Motor neuron (in vitro differentiated cells): ENCODE results near the gene ATG9B. TPM values are rescaled to one million over a fixed set of nuclear protein-coding genes. Genes with fewer than 3 reads are reported as not detected.

Source experiments
- ATAC-seq, 8 experiments: fragments of 200-7000 bp; cut with Tn5 transposase; replicated peaks in 6 of 8; 2 replicates each; pipeline ENCODE4 v1.8.0; 2021; ENCODE audit warnings: mild to moderate bottlenecking in 8 of 8, moderate library complexity in 8 of 8
- H3K27ac ChIP-seq, 2 donors: fragments of 250-450 bp; sonication (Bioruptor Pico); 2 replicates each; pipeline ENCODE4 v1.9.0; 2021; ENCODE audit warnings: antibody characterized with exemption in 2 of 2, mild to moderate bottlenecking in 2 of 2, moderate library complexity in 1 of 2
- H3K4me1 ChIP-seq, 2 donors: fragments of 250-450 bp; sonication (Bioruptor Pico); replicated peaks in 1 of 2; 2 replicates each; pipeline ENCODE4 v1.6.1; 2021; ENCODE audit warnings: antibody characterized with exemption in 2 of 2, mild to moderate bottlenecking in 2 of 2, moderate library complexity in 1 of 2
- H3K4me3 ChIP-seq, 5 donors: fragments of 250-450 bp; sonication (Bioruptor Pico); 2 replicates each; pipeline ENCODE4 v1.9.0; 2021; ENCODE audit warnings: antibody characterized with exemption in 5 of 5, mild to moderate bottlenecking in 5 of 5, moderate library complexity in 4 of 5
- WGBS, 10 experiments: fragments of 450-650 bp; shearing (Covaris generic); methylation state at CpG; one replicate each; pipeline ENCODE4 v1.0.0; 2022; 5-methylcytosine and 5-hydroxymethylcytosine counted together
- in situ Hi-C, 9 experiments: fragments of 400-800 bp; cut with MboI; loops; one replicate each; pipeline ENCODE4 v1.15.0; 2021; ENCODE audit warnings: low sequenced_read_pairs in 9 of 9, low pct_unique_long_range_greater_than_20kb in 2 of 9; ENCODE audit not compliant: unreplicated experiment in 9 of 9
- total RNA-seq, 8 experiments: library from RNA; unstranded; fragments of 300-600 nt; gene quantifications; 2 replicates each; pipeline versions ENCODE4 v1.2.3 to v1.2.4, GENCODE V29; 2022

ATG9B gene
- total RNA-seq, 8 experiments from 2014 or later: 0.36 to 6.7 (median 2.2) TPM

DNA sequence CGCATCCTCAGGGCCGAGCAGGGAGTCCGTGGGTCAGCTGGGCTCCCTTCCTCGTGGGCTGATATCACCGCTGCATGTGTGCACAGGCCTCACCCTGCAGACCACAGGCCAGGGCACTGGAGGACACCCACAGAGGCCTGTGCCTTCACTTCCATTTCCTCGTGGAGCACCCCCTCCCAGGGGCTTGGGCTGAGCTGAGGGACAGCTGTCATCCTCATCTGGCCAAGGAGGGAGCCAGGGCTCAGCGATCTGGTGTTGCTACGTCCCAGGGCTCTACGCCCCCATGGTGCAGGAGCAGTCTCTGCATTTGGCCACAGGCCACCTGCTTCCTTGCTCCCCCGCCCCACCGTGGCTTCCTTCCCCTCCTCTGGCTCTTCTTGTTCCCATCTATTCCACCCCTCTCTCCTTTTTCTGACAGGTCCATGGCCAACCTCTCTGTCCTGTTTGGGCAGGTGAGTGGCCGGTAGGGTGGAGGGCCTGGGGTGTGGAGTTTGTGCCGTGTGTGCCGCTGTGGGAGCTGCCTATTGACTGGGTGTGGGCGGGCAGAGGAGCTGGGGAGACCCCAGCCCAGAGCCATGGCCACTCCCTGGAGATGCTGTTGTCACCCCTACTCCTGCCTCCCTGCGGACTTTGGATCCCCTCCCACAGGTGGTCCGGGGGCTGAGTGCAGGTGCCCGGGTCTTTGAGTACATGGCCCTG, 15.7 kb upstream of the ATG9B start:
- H3K27ac ChIP-seq: peak overlapping the region in 1 of 2 donors; percentile 51
- H3K4me1 ChIP-seq: peaks cover 0 to 13% of the 10 kb centered on the region in 2 donors
- peak in 2 of 8 experiments; percentile 2 to 4 for ATAC-seq
- WGBS, 10 experiments: 0 to 100% (median 40%) methylated on average over 1 to 4 of the region's 18 CpGs; no CpG with 5 or more reads in 3 of the 10 experiments
- in situ Hi-C loops: no loop called here
- H3K4me3 ChIP-seq: no peak overlapping the region

DNA sequence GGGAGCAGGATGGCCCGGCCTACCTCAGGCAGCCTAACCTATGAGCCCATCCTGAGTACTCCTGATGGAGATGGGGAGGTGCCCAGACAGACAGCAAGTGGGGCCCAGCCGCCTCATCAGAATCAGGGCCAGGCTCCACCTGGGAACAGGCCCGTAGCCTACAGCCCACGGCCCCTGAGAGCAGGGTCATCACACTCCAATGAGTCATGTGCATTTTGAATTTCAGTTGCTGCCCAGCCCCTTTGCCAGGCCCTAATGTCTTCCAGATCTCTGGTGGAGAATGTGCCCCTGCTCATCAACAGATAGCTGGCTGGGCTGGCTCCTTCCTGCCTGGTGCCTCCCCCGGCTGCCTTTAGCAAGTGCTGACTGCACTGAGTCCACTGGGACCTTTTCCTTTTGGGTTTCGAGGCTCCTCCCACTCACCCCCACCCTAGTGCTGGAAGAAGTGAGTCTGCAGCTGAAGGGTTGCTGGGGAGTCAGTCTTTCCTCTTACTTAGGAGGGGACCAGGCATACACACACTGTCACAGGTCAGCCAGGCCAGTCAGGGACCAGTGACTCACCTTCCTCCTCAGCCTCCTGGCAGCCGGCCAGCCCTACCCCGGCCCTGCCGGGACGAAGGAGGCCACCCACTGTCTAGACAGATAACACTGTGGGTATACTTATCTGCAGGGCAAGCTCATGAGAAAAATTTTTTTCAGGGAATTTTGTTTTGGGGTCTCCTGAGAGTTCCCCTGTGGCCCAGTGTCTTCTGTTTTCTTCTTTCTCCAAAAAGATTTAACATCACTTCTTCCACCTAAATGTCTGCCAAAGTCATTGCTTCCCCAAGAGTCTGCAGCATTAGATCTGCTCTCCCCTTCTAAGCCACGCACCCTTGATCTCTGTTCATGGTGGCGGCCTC, 14.9 kb upstream of the ATG9B start:
- Histone ChIP-seq H3K4me1 (peaks cover 0 to 13% of the 10 kb centered on the region in 2 donors), H3K4me3 (no peak overlapping the region), H3K27ac (peak overlapping the region in 1 of 2 donors; percentile 76)
- WGBS, 10 experiments: 0 to 80% (median 48%) methylated on average over 1 to 9 of the region's 12 CpGs; no CpG with 5 or more reads in 4 of the 10 experiments
- in situ Hi-C loops: no loop called here
- peak; percentile 87 to 92 (median 91) for ATAC-seq

DNA sequence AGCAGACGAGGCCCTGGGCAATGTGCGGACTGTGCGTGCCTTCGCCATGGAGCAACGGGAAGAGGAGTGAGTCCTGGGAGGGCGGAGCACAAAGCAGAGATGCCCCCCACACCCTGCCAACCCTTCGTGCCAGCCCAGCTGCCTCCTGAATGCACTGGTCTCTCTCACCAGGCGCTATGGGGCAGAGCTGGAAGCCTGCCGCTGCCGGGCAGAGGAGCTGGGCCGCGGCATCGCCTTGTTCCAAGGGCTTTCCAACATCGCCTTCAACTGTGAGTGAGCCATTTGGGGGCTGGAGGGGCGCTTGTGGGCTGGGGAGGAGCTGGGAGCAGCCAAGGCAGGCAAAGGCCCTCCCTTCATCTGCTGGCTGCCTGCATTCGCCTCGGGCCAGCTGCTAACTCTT, 11.6 kb upstream of the ATG9B start:
- Histone ChIP-seq H3K27ac (no peak overlapping the region), H3K4me1 (peaks cover 0 to 13% of the 10 kb centered on the region in 2 donors), H3K4me3 (no peak overlapping the region)
- ATAC-seq: no peak
- 85 to 90% methylated on average over 2 to 9 of the region's 17 CpGs; no CpG with 5 or more reads in 8 of the 10 experiments for WGBS, 10 experiments
- in situ Hi-C loops: no loop called here

DNA sequence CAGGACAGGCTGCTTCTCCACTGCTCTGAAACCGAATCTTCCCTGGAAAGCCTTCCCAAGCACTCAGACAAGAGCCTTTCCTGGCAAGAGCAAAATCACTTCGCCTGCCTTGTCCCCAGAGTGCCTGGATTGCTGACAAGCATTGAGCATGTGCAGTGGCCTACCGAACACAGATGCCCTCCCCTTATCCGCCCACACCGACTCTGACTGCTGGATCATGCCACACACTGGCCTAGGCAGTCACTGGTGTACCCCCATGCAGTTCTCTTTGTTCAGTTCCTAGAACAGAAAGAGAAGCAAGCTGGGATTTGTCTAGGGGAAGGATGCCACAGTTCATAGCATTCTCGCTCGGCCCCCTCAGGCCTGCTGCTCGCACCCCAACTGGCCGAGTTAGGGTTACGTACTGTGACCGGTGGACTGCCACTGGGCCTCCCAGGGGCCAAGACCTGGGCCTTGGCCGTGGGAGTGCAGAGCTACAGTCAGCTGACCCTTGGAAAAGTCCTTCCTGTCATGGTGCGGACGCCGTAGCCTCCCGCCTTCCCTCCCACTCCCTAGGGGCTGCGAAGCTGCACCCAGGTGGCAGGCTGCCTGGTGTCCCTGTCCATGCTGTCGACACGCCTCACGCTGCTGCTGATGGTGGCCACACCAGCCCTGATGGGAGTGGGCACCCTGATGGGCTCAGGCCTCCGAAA, 10.9 kb upstream of the ATG9B start:
- Histone ChIP-seq H3K27ac (no peak overlapping the region), H3K4me1 (peaks cover 0 to 13% of the 10 kb centered on the region in 2 donors), H3K4me3 (no peak overlapping the region)
- 60 to 100% (median 83%) methylated on average over 1 to 3 of the region's 21 CpGs; no CpG with 5 or more reads in 5 of the 10 experiments for WGBS, 10 experiments
- no peak for ATAC-seq
- in situ Hi-C loops: no loop called here

DNA sequence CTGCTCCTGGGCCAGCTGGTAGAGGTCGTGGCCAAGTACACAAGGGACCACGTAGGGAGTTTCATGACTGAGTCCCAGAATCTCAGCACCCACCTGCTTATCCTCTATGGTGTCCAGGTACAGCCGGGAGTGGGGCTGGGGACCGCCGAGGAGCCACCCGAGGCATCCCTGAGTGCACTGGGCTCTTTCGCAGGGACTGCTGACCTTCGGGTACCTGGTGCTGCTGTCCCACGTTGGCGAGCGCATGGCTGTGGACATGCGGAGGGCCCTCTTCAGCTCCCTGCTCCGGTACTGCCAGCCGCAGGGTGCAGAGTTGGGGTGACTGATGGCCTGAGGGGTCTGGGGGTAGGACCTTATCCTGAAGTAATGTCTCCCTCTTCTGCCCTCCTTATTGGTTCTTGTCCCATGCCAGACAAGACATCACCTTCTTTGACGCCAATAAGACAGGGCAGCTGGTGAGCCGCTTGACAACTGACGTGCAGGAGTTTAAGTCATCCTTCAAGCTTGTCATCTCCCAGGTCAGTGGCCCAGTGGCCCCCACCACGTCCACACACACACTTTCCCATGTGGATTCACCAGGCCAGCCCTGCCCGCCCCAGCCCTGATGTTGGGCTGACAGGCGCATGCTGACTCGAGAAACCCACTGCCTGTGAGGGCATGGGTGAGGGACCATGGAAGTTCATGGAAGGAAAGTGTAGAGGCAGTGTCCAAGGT, 10.2 kb upstream of the ATG9B start:
- 80 to 100% (median 88%) methylated on average over 1 to 12 of the region's 21 CpGs; no CpG with 5 or more reads in 3 of the 10 experiments for WGBS, 10 experiments
- in situ Hi-C loops: no loop called here
- Histone ChIP-seq H3K27ac (no peak overlapping the region), H3K4me3 (no peak overlapping the region), H3K4me1 (peaks cover 0 to 11% of the 10 kb centered on the region in 2 donors)
- no peak for ATAC-seq

DNA sequence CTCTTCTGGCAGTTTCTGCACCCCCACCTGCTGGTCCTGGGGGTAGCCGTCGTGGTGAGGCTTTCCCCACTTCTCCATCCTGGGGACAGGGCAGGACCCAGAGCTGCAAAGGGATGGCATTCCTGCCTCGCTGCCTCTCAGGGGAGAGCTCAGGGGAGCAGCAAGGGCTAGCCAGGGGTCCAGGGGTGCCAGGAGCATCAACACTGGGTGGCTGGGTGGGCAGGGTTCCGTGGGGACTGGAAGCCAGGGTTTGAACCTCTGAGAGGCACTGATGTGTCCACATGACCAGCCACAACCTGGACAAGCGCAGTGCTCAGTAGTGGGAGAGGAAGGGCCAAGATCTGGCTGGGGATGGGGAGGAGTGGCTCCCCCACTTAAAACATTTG, 9.6 kb upstream of the ATG9B start:
- Histone ChIP-seq H3K27ac (no peak overlapping the region), H3K4me1 (peaks cover 4 to 9% of the 10 kb centered on the region in 2 donors), H3K4me3 (no peak overlapping the region)
- ATAC-seq: no peak
- in situ Hi-C loops: no loop called here
- WGBS, 10 experiments: 40 to 100% (median 80%) methylated on average over 1 to 2 of the region's 5 CpGs; no CpG with 5 or more reads in 6 of the 10 experiments

DNA sequence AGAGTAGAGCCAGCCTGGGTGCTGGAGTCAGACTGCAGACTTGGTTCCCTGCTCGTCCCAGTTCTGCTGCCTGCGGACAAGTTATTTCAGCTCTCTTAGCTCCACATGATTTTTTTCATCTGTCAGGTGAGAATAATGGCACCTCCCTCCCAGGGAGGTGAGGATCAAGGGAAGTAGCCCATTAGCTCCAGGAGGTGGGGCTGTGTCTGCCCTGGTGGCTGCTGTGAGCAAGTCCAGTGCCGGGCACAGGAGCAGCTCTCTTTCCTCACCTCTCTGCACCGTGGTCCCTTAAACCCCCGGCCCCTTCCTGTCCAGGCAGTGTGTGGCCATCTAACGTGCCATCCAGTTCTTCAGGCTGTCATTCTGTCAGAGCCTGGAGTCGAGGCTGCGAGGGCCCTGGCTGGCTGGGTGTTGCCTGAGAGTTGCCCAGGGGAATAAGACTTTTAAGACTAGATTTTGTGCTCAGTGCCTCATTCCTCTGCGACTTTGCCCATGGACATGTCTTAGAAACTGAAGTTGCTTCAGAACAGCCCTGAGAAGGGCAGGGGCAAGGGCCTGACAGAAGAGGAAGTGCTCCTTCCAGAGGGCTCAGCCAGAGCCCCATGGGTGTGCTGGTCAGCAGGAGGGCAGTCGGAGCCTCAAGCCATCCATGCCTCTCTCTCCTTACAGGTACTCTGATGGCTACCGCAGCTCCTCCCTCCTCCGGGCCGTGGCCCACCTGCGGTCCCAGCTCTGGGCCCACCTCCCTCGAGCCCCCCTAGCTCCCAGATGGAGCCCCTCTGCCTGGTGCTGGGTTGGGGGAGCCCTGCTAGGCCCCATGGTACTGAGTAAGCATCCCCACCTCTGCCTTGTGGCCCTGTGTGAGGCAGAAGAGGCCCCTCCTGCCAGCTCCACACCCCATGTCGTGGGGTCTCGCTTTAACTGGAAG, 8.9 kb upstream of the ATG9B start:
- 75 to 100% (median 90%) methylated on average over 1 to 6 of the region's 17 CpGs; no CpG with 5 or more reads in 3 of the 10 experiments for WGBS, 10 experiments
- Histone ChIP-seq H3K4me1 (peaks cover 4 to 6% of the 10 kb centered on the region in 2 donors), H3K27ac (no peak overlapping the region), H3K4me3 (no peak overlapping the region)
- no peak for ATAC-seq
- in situ Hi-C loops: no loop called here

DNA sequence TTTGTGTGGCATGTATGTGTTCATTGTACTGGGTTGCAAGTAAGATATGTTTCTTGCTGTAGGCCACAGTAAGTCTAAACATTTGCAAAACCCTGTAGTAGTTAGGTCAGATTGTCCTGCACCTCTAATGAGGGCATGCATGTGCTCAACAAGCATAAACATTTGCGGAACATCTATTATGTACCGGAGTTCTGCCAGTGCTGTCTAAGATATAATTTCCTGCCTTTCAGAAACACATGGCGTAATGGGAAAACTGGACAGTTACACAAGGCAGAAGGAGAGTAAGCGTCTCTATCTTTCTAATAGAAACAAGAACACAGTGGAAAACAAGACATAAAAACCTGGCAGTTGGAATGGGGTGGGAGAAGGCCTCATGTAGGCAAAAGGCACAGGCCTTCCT, 6.7 kb upstream of the ATG9B start:
- in situ Hi-C loops: no loop called here
- Histone ChIP-seq H3K4me1 (peaks cover 9 to 11% of the 10 kb centered on the region in 2 donors), H3K4me3 (no peak overlapping the region), H3K27ac (no peak overlapping the region)
- no peak for ATAC-seq
- 67 to 100% (median 94%) methylated on average over 2 to 4 of the region's 4 CpGs; no CpG with 5 or more reads in 1 of the 10 experiments for WGBS, 10 experiments

DNA sequence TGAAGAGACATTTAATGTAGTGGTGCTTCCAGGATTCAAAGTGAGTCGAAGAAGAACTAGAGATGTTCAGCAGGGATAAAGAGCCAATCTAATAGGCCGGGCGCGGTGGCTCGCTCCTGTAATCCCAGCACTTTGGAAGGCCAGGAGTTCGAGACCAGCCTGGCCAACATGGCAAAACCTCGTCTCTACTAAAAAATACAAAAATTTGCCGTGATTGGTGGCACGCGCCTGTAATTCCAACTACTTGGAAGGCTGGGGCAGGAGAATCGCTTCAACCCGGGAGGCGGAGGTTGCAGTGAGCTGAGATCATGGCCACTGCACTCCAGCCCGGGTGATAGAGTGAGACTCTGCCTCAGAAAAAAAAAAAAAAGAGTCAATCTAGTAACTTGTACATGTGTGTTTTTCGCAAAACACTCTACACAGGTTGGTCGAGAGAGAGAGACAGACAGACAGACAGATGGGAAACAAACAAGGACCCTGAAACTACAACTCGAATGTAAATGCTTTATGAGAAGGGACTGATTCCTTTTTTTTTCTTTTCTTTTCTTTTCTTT, 4.7 kb upstream of the ATG9B start:
- peak in 2 of 8 experiments; percentile 1 to 3 for ATAC-seq
- H3K4me1 ChIP-seq: peaks cover 9 to 11% of the 10 kb centered on the region in 2 donors
- H3K27ac ChIP-seq: peak overlapping the region; percentile 86 to 87
- WGBS, 10 experiments: 0 to 91% (median 48%) methylated on average over 1 to 17 of the region's 17 CpGs
- in situ Hi-C loops: no loop called here
- peak overlapping the region; percentile 77 to 99 (median 89) for H3K4me3 ChIP-seq

DNA sequence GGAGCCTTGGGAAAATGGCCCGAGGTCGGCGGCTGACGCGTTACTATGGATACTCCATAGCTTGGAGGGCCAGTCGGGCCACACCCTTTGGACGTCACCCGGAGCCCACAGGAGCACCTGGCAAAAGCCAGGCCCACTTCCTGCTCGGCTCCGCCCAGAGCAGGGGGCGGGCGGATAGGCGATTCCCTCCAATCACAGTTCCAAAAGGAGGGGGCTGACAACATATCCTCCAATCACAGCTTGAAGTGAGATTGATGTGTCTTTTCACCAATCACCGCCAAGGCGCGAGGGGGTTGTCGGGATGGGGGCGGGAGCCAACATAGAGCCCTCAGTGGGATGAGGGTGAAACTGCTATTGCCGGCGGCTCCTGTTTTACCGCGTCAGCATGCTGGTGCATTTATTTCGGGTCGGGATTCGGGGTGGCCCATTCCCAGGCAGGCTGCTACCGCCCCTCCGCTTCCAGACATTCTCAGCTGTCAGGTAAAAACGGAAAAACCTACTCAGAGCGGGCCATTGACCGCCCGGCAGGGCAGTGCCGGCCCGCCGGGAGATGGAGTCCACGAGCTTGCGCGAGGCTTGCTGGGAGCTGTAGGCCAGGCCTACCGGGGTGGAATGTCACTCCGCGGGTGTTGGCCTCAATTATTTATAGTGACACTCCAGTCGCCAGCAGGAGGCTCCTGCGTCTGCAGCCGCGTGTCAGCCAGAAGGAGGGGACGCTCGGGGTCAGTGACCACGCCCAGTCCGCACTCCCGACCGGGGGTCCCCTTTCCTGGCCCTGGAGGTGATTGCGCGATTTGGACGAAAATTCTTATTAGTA, 4.0 kb upstream of the ATG9B start, which contains the start of gene ABCB8:
Gene ABCB8 (plus strand): TSS at position 320 of the 817 bp plus-strand sequence. CDS start 66 bp downstream, at position 386.
- Histone ChIP-seq H3K4me1 (peaks cover 9 to 11% of the 10 kb centered on the region in 2 donors), H3K27ac (peak within 1 kb of the TSS; percentile 86 to 87), H3K4me3 (peak within 1 kb of the TSS; percentile 77 to 99 (median 89))
- WGBS, 10 experiments: 0 to 20% (median 1%) methylated on average over 1 to 22 of the region's 53 CpGs; no CpG with 5 or more reads in 2 of the 10 experiments
- ATAC-seq: peak; percentile 86 to 95 (median 92)
- in situ Hi-C loops: no loop called here
